Stimulated activated naive CD8-positive, alpha-beta T cell treated with anti-CD3 and anti-CD28 coated beads, Interleukin-15, amount 100 ng/mL, for 72 hours (primary cell): Measurements from ENCODE around the gene TSGA10.
"Not testable (repeated sequence)": the region's sequence is repeated elsewhere in the genome, so short reads cannot be mapped to it uniquely, and the experiment has no call there.

ENCODE experiments used
- ATAC-seq: fragments of 150-1000 bp; cut with Tn5 transposase; 2 replicates; pipeline ENCODE4 v1.10.0; 2021; ENCODE audit warnings: mild to moderate bottlenecking, moderate library complexity
- DNase-seq, 2 donors: peaks; one replicate each; pipeline ENCODE4 v3.0.0; 2021 to 2022
- H3K27ac Mint-ChIP-seq, 2 donors: one replicate each; pipeline ENCODE4 v1.8.0; 2022; ENCODE audit warnings: mild to moderate bottlenecking in 2 of 2, mixed read lengths in 2 of 2, moderate library complexity in 2 of 2
- H3K27me3 Mint-ChIP-seq: one replicate; pipeline ENCODE4 v1.8.0; 2022; ENCODE audit warnings: mixed read lengths
- H3K4me1 Mint-ChIP-seq: one replicate; pipeline ENCODE4 v1.8.0; 2022; ENCODE audit warnings: mild to moderate bottlenecking, mixed read lengths
- H3K4me3 Mint-ChIP-seq, 2 donors: one replicate each; pipeline ENCODE4 v1.8.0; 2022; ENCODE audit warnings: mild to moderate bottlenecking in 2 of 2, mixed read lengths in 2 of 2, moderate library complexity in 1 of 2
- H3K9me3 Mint-ChIP-seq, 2 donors: one replicate each; pipeline ENCODE4 v1.8.0; 2022; ENCODE audit warnings: mixed read lengths in 2 of 2

TSGA10 gene

GRCh38 chr2:99040736-99041300, 113.9 kb downstream of the TSGA10 start:
- not testable (repeated sequence) for ATAC-seq, H3K4me3 Mint-ChIP-seq, DNase-seq, H3K27me3 Mint-ChIP-seq
- peak overlapping the region; percentile 89 to 92 for H3K27ac Mint-ChIP-seq
- H3K4me1 Mint-ChIP-seq = peaks cover 22% of the 10 kb centered on the region
- peaks cover 25 to 34% of the 10 kb centered on the region in 2 donors for H3K9me3 Mint-ChIP-seq

- H3K27ac Mint-ChIP-seq = no peak overlapping the region
- H3K9me3 Mint-ChIP-seq = peaks cover under 1 to 17% of the 10 kb centered on the region in 2 donors
- ATAC-seq = no peak
- no peaks in the 10 kb centered on the region for H3K27me3 Mint-ChIP-seq
- H3K4me3 Mint-ChIP-seq = no peak overlapping the region
- DNase-seq = no peak
- peaks cover 18% of the 10 kb centered on the region for H3K4me1 Mint-ChIP-seq
Measured at GRCh38 chr2:99035920-99036319, 118.8 kb downstream of the TSGA10 start.

- peak; percentile 12 for ATAC-seq
- Mint-ChIP-seq H3K27ac (no peak overlapping the region), H3K9me3 (no peaks in the 10 kb centered on the region), H3K4me3 (no peak overlapping the region), H3K4me1 (no peaks in the 10 kb centered on the region), H3K27me3 (no peaks in the 10 kb centered on the region)
- DNase-seq = no peak
Measured at GRCh38 chr2:99032786-99033185, 122.0 kb downstream of the TSGA10 start.

- Mint-ChIP-seq H3K27me3 (no peaks in the 10 kb centered on the region), H3K9me3 (no peaks in the 10 kb centered on the region), H3K4me3 (no peak overlapping the region), H3K27ac (no peak overlapping the region), H3K4me1 (no peaks in the 10 kb centered on the region)
- peak; percentile 69 for ATAC-seq
- DNase-seq = no peak
Measured at GRCh38 chr2:99032001-99032400, 122.7 kb downstream of the TSGA10 start.

- H3K4me3 Mint-ChIP-seq = no peak overlapping the region
- no peak overlapping the region for H3K27ac Mint-ChIP-seq
- no peak for DNase-seq
Measured at GRCh38 chr2:99031481-99031880, 123.3 kb downstream of the TSGA10 start.

GRCh38 chr2:99028558-99028957, 126.2 kb downstream of the TSGA10 start:
- Mint-ChIP-seq H3K27ac (no peak overlapping the region), H3K4me3 (no peak overlapping the region), H3K27me3 (no peaks in the 10 kb centered on the region), H3K9me3 (peaks cover 5 to 14% of the 10 kb centered on the region in 2 donors), H3K4me1 (no peaks in the 10 kb centered on the region)
- ATAC-seq = no peak
- DNase-seq = no peak

More at GRCh38 chr2:99031481-99031880, 123.3 kb downstream of the TSGA10 start:
- no peak for ATAC-seq
- Mint-ChIP-seq H3K27me3 (no peaks in the 10 kb centered on the region), H3K9me3 (no peaks in the 10 kb centered on the region), H3K4me1 (no peaks in the 10 kb centered on the region)

GRCh38 chr2:99027856-99028255, 126.9 kb downstream of the TSGA10 start:
- DNase-seq (no peak), ATAC-seq (no peak)
- Mint-ChIP-seq H3K4me3 (no peak overlapping the region), H3K27me3 (no peaks in the 10 kb centered on the region), H3K4me1 (no peaks in the 10 kb centered on the region), H3K9me3 (peaks cover 5 to 14% of the 10 kb centered on the region in 2 donors), H3K27ac (no peak overlapping the region)

GRCh38 chr2:99000708-99001107, 154.0 kb downstream of the TSGA10 start:
- DNase-seq = no peak
- no peak overlapping the region for H3K4me3 Mint-ChIP-seq
- H3K27ac Mint-ChIP-seq = no peak overlapping the region
- no peaks in the 10 kb centered on the region for H3K4me1 Mint-ChIP-seq
- H3K27me3 Mint-ChIP-seq = no peaks in the 10 kb centered on the region
- ATAC-seq = no peak
- H3K9me3 Mint-ChIP-seq = peaks cover 15 to 30% of the 10 kb centered on the region in 2 donors

GRCh38 chr2:98988695-98989094, 166.0 kb downstream of the TSGA10 start:
- H3K9me3 Mint-ChIP-seq, ATAC-seq, H3K4me3 Mint-ChIP-seq, H3K27ac Mint-ChIP-seq, H3K4me1 Mint-ChIP-seq, H3K27me3 Mint-ChIP-seq, DNase-seq: not testable (repeated sequence)

GRCh38 chr2:98985905-98986666, 168.7 kb downstream of the TSGA10 start:
- Mint-ChIP-seq H3K27ac (no peak overlapping the region), H3K4me3 (no peak overlapping the region), H3K27me3 (no peaks in the 10 kb centered on the region), H3K4me1 (no peaks in the 10 kb centered on the region), H3K9me3 (peaks cover 0 to 2% of the 10 kb centered on the region in 2 donors)
- DNase-seq = no peak
- peak; percentile 60 for ATAC-seq

- DNase-seq = no peak
- ATAC-seq = no peak
- H3K27me3 Mint-ChIP-seq = no peaks in the 10 kb centered on the region
- no peak overlapping the region for H3K27ac Mint-ChIP-seq
- H3K4me3 Mint-ChIP-seq = no peak overlapping the region
- H3K4me1 Mint-ChIP-seq = no peaks in the 10 kb centered on the region
- peaks cover 28 to 42% of the 10 kb centered on the region in 2 donors for H3K9me3 Mint-ChIP-seq
Measured at GRCh38 chr2:98975611-98976010, 179.1 kb downstream of the TSGA10 start.

GRCh38 chr2:98972582-98973167, 182.1 kb downstream of the TSGA10 start:
- H3K9me3 Mint-ChIP-seq = peaks cover 37 to 45% of the 10 kb centered on the region in 2 donors
- ATAC-seq (no peak), DNase-seq (no peak)
- H3K27me3 Mint-ChIP-seq = no peaks in the 10 kb centered on the region
- H3K4me3 Mint-ChIP-seq = no peak overlapping the region
- H3K4me1 Mint-ChIP-seq = no peaks in the 10 kb centered on the region
- H3K27ac Mint-ChIP-seq = no peak overlapping the region

- Mint-ChIP-seq H3K27me3 (no peaks in the 10 kb centered on the region), H3K9me3 (peaks cover 17 to 26% of the 10 kb centered on the region in 2 donors), H3K4me1 (peaks cover 6% of the 10 kb centered on the region), H3K27ac (no peak overlapping the region), H3K4me3 (no peak overlapping the region)
- no peak for DNase-seq
- ATAC-seq = no peak
Measured at GRCh38 chr2:98959810-98960507, 194.8 kb downstream of the TSGA10 start.

GRCh38 chr2:98952966-98953365, 201.8 kb downstream of the TSGA10 start:
- no peak for ATAC-seq
- Mint-ChIP-seq H3K4me3 (no peak overlapping the region), H3K9me3 (no peaks in the 10 kb centered on the region), H3K27me3 (peaks cover 32% of the 10 kb centered on the region), H3K4me1 (peaks cover 7% of the 10 kb centered on the region), H3K27ac (no peak overlapping the region)
- no peak for DNase-seq

GRCh38 chr2:98948956-98949739, 205.6 kb downstream of the TSGA10 start:
- Mint-ChIP-seq H3K4me3 (no peak overlapping the region), H3K4me1 (peaks cover 7% of the 10 kb centered on the region), H3K27ac (peak overlapping the region in 1 of 2 donors; percentile 8), H3K27me3 (peaks cover 41% of the 10 kb centered on the region), H3K9me3 (no peaks in the 10 kb centered on the region)
- DNase-seq = no peak
- no peak for ATAC-seq
